Activated T-helper 2 cell treated with anti-CD3 and anti-CD28 coated beads, Interferon-gamma antibody, Interleukin-2, Interleukin-4, amounts not matched to agents 10 μg/mL and 5 μg/mL and 100 μg/mL, durations not matched to agents 14 hours and 24 hours and 36 hours (primary cell): ENCODE measurements around the gene AHDC1. TPM values are rescaled to one million over a fixed set of nuclear protein-coding genes. Genes with fewer than 3 reads are reported as not detected.
"Not testable (repeated sequence)": the region's sequence is repeated elsewhere in the genome, so short reads cannot be mapped to it uniquely, and the experiment has no call there.

ENCODE experiments used
- DNase-seq: peaks from one replicate; pipeline ENCODE4 v3.0.0; 2021; ENCODE audit warnings: low spot score
- H3K27ac Mint-ChIP-seq: one replicate; pipeline ENCODE4 v1.8.0; 2021; ENCODE audit warnings: mixed read lengths
- H3K27me3 Mint-ChIP-seq: one replicate; pipeline ENCODE4 v1.8.0; 2021; ENCODE audit warnings: low read depth, mixed read lengths
- H3K36me3 Mint-ChIP-seq: one replicate; pipeline ENCODE4 v1.8.0; 2021; ENCODE audit warnings: low read depth, mixed read lengths
- H3K4me1 Mint-ChIP-seq: one replicate; pipeline ENCODE4 v1.8.0; 2021; ENCODE audit warnings: low read depth, mixed read lengths
- H3K4me3 Mint-ChIP-seq: one replicate; pipeline ENCODE4 v1.8.0; 2021; ENCODE audit warnings: low read depth, mild to moderate bottlenecking, moderate library complexity, mixed read lengths
- H3K9me3 Mint-ChIP-seq: one replicate; pipeline ENCODE4 v1.8.0; 2021; ENCODE audit warnings: mixed read lengths
- intact Hi-C: fragments of 100-400 bp; cut with micrococcal nuclease; formaldehyde crosslinking; loops from one replicate; pipeline ENCODE4 v1.15.1; 2023
- total RNA-seq: library from RNA; stranded (reverse); gene quantifications from 2 replicates; pipeline ENCODE4 v1.2.3, GENCODE V29; 2022

Gene AHDC1
- total RNA-seq, 1 donor from 2014 or later, result 29.3 TPM

GRCh38 chr1:27643600-27644368 is 39.8 kb upstream of the AHDC1 start:
- Mint-ChIP-seq H3K27ac (no peak overlapping the region), H3K9me3 (no peaks in the 10 kb centered on the region), H3K36me3 (no peaks in the 10 kb centered on the region), H3K27me3 (no peaks in the 10 kb centered on the region), H3K4me1 (peaks cover 18% of the 10 kb centered on the region), H3K4me3 (no peak overlapping the region)
- peak; percentile 54 for DNase-seq
- intact Hi-C loops, result loop anchor here (2.0 kb wide), 1 partner anchor 19 kb away; no protein-coding TSS in a partner anchor

- DNase-seq, H3K36me3 Mint-ChIP-seq, H3K9me3 Mint-ChIP-seq, intact Hi-C loops, H3K27me3 Mint-ChIP-seq, H3K4me3 Mint-ChIP-seq, H3K27ac Mint-ChIP-seq: not testable (repeated sequence)
- peaks cover 33% of the 10 kb centered on the region for H3K4me1 Mint-ChIP-seq
Measured at GRCh38 chr1:27640514-27640913, 36.6 kb upstream of the AHDC1 start.

GRCh38 chr1:27638805-27639204 is 34.9 kb upstream of the AHDC1 start:
- no peak overlapping the region for H3K4me3 Mint-ChIP-seq
- no peaks in the 10 kb centered on the region for H3K36me3 Mint-ChIP-seq
- no peaks in the 10 kb centered on the region for H3K27me3 Mint-ChIP-seq
- H3K4me1 Mint-ChIP-seq, result peaks cover 33% of the 10 kb centered on the region
- no peaks in the 10 kb centered on the region for H3K9me3 Mint-ChIP-seq
- H3K27ac Mint-ChIP-seq, result no peak overlapping the region
- intact Hi-C loops, result no loop called here
- no peak for DNase-seq

- peaks cover 35% of the 10 kb centered on the region for H3K4me1 Mint-ChIP-seq
- no peak overlapping the region for H3K4me3 Mint-ChIP-seq
- intact Hi-C loops, result no loop called here
- H3K9me3 Mint-ChIP-seq, result no peaks in the 10 kb centered on the region
- DNase-seq, result no peak
- no peaks in the 10 kb centered on the region for H3K27me3 Mint-ChIP-seq
- H3K36me3 Mint-ChIP-seq, result no peaks in the 10 kb centered on the region
- H3K27ac Mint-ChIP-seq, result no peak overlapping the region
Measured at GRCh38 chr1:27638047-27638734, 34.2 kb upstream of the AHDC1 start.

GRCh38 chr1:27635396-27636142 is 31.6 kb upstream of the AHDC1 start:
- DNase-seq, result no peak
- Mint-ChIP-seq H3K4me1 (peaks cover 60% of the 10 kb centered on the region), H3K27me3 (no peaks in the 10 kb centered on the region), H3K36me3 (no peaks in the 10 kb centered on the region), H3K27ac (peak overlapping the region; percentile 24), H3K9me3 (no peaks in the 10 kb centered on the region), H3K4me3 (no peak overlapping the region)
- intact Hi-C loops, result no loop called here

- H3K4me1 Mint-ChIP-seq, result peaks cover 58% of the 10 kb centered on the region
- intact Hi-C loops, result no loop called here
- peak within 1 kb of the TSS; percentile 69 for H3K27ac Mint-ChIP-seq
- DNase-seq, result no peak
- no peaks in the 10 kb centered on the region for H3K9me3 Mint-ChIP-seq
- peak within 1 kb of the TSS; percentile 37 for H3K4me3 Mint-ChIP-seq
- H3K27me3 Mint-ChIP-seq, result no peaks in the 10 kb centered on the region
- H3K36me3 Mint-ChIP-seq, result no peaks in the 10 kb centered on the region
Measured at GRCh38 chr1:27634985-27635367, 31.0 kb upstream of the AHDC1 start, which contains the start of gene FGR. Gene FGR (minus strand): TSS chr1:27635185. CDS start chr1:27623916, 11,269 bp downstream.

GRCh38 chr1:27634177-27634984 is 30.4 kb upstream of the AHDC1 start:
- Mint-ChIP-seq H3K36me3 (no peaks in the 10 kb centered on the region), H3K27me3 (no peaks in the 10 kb centered on the region), H3K4me1 (peaks cover 60% of the 10 kb centered on the region), H3K4me3 (peak overlapping the region; percentile 37), H3K27ac (peak overlapping the region; percentile 69), H3K9me3 (no peaks in the 10 kb centered on the region)
- DNase-seq, result peak; percentile 29
- intact Hi-C loops, result no loop called here

- intact Hi-C loops, result no loop called here
Measured at GRCh38 chr1:27633640-27634176, 29.8 kb upstream of the AHDC1 start.

GRCh38 chr1:27633298-27633610 is 29.3 kb upstream of the AHDC1 start:
- Mint-ChIP-seq H3K27ac (peak overlapping the region; percentile 75), H3K4me1 (peaks cover 64% of the 10 kb centered on the region), H3K36me3 (no peaks in the 10 kb centered on the region), H3K4me3 (peak overlapping the region; percentile 15), H3K9me3 (no peaks in the 10 kb centered on the region), H3K27me3 (no peaks in the 10 kb centered on the region)
- intact Hi-C loops, result no loop called here
- DNase-seq, result no peak

More at GRCh38 chr1:27633640-27634176, 29.8 kb upstream of the AHDC1 start:
- no peak for DNase-seq
- peak overlapping the region; percentile 75 for H3K27ac Mint-ChIP-seq
- H3K9me3 Mint-ChIP-seq, result no peaks in the 10 kb centered on the region
- H3K4me3 Mint-ChIP-seq, result peak overlapping the region; percentile 37
- H3K36me3 Mint-ChIP-seq, result no peaks in the 10 kb centered on the region
- peaks cover 63% of the 10 kb centered on the region for H3K4me1 Mint-ChIP-seq
- H3K27me3 Mint-ChIP-seq, result no peaks in the 10 kb centered on the region

GRCh38 chr1:27632387-27633297 is 28.7 kb upstream of the AHDC1 start:
- Mint-ChIP-seq H3K27me3 (no peaks in the 10 kb centered on the region), H3K4me3 (peak overlapping the region; percentile 55), H3K9me3 (no peaks in the 10 kb centered on the region), H3K36me3 (no peaks in the 10 kb centered on the region), H3K27ac (peak overlapping the region; percentile 71), H3K4me1 (peaks cover 59% of the 10 kb centered on the region)
- intact Hi-C loops, result loop anchor here (1.0 kb wide), 1 partner anchor 27 kb away; no protein-coding TSS in a partner anchor
- DNase-seq, result peak; percentile 30

GRCh38 chr1:27630859-27631491 is 27.0 kb upstream of the AHDC1 start:
- Mint-ChIP-seq H3K36me3 (no peaks in the 10 kb centered on the region), H3K9me3 (no peaks in the 10 kb centered on the region), H3K4me3 (no peak overlapping the region), H3K27me3 (no peaks in the 10 kb centered on the region), H3K27ac (peak overlapping the region; percentile 69), H3K4me1 (peaks cover 53% of the 10 kb centered on the region)
- intact Hi-C loops, result no loop called here
- DNase-seq, result no peak
